KOPT-K1 (cell line): Measurements from ENCODE around the gene FBXO10.

Experiments
- H3K27ac ChIP-seq: fragments of 200-600 bp; sonication (generic); 2 replicates; pipeline ENCODE4 v1.5.1; 2016; ENCODE audit warnings: antibody characterized with exemption, mild to moderate bottlenecking, low read depth, low read length; ENCODE audit not compliant: poor library complexity, severe bottlenecking
- H3K36me3 ChIP-seq: fragments of 200-600 bp; sonication (generic); 2 replicates; pipeline ENCODE4 v1.5.1; 2017; ENCODE audit warnings: antibody characterized with exemption, mild to moderate bottlenecking, low read length, moderate library complexity; ENCODE audit not compliant: insufficient read depth
- H3K9me3 ChIP-seq: fragments of 200-600 bp; sonication (generic); 2 replicates; pipeline ENCODE4 v1.5.1; 2017; ENCODE audit warnings: antibody characterized with exemption, low read length, mild to moderate bottlenecking; ENCODE audit not compliant: insufficient read depth, poor library complexity, severe bottlenecking

Gene FBXO10

DNA sequence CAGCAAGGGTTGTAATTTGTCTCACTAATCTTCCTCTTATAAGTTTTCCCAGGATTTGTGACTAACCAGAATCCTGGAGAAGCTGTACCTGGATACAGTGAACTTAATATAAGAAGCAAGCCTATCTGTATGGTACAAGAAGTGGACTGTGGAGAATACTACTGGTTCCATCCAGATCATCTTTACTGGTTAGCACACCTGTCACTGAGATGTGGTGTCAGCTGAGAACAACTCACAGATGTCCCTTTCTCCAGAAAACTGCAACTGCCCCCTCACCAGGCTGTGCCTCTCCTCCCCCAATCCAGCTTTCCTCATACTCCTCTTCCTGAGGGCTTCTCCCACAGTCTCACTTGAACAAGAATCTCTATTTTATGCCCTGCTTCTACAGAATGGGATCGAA, 4.9 kb downstream of the FBXO10 start:
- no peaks in the 10 kb centered on the region for H3K9me3 ChIP-seq
- no peak overlapping the region for H3K27ac ChIP-seq
- peaks cover 49% of the 10 kb centered on the region for H3K36me3 ChIP-seq

DNA sequence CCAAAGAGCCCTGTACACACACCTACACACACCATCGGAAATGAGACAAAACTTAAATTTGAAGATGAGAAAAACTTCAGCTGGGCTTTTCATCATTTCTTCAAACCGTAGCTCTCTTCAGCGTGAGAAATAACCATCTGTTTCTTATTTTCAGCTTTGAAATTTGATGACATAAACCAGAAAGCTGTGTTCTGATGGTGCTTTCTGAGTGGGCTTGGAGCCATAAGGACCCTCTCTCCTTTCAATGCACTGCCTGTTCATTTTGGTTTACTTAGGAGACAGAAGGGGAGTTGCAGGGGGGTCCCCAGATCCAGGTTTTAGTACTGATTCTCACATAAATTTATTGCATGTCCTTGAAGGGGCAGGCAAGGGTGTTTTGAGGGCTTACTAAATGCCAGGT, 9.5 kb downstream of the FBXO10 start:
- Histone ChIP-seq H3K27ac (no peak overlapping the region), H3K36me3 (peaks cover 44% of the 10 kb centered on the region)

DNA sequence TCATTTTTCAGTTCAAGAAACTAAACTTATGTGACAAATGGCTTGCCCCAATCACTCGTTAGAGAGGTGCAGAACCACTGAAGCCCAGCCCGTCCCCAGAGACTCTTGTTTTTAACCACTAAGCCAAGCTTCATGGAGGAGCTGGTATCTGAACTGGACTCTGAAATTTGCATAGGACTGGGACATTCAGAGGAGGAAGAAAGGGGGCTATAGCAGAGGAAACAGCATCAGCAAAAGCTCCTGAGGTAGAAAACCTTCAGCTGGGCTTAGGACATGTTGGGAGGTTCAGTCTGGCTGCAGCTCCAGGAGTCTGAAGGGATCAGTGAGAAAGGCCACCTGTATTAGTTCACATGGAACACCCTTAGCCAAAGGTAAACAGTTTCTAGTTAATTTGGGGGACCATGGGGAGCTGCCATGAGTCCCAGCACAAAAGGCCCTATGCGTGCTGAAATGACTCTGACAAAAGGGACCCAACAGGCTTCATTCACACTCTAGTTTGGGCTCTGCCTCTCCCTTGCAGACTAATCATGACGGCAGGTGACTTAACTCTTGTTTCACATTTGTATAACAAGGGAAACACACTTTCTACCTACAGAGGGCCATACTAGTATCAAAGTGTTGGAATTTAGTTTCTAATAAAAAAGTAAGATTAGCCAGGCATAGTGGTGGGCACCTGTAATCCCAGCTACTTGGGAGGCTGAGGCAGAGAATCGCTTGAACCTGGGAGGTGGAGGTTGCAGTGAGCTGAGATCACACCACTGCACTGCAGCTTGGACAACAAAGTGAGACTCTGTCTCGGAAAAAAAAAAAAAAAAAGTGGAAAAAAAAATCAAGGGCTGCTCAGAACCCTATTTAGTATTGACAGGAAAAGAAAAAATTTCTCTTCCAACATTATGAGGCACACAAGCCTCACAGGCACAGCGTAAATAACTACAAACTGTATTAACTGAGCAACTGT, 10.2 kb downstream of the FBXO10 start:
- H3K27ac ChIP-seq = no peak overlapping the region
- peaks cover 44% of the 10 kb centered on the region for H3K36me3 ChIP-seq
- H3K9me3 ChIP-seq = peaks cover 28% of the 10 kb centered on the region

More for the DNA sequence above, 9.5 kb downstream of the FBXO10 start:
- H3K9me3 ChIP-seq = peaks cover 28% of the 10 kb centered on the region

DNA sequence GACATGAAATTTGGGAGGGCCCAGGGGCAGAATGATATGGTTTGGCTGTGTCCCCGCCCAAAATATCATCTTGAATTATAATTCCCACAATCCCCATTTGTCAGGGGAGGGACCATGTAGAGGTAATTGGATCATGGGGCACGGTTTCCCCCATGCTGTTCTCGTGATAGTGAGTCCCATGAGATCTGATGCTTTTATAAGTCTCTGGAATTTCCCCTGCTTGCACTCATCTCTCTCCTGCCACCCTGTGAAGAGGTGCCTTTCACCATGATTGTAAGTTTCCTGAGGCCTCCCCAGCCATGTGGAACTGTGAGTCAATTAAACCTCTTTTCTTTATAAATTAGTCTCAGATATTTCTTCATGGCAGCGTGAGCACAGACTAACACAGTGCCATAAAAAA, 11.3 kb downstream of the FBXO10 start:
- Histone ChIP-seq H3K9me3 (peaks cover 28% of the 10 kb centered on the region), H3K27ac (no peak overlapping the region), H3K36me3 (peaks cover 44% of the 10 kb centered on the region)

DNA sequence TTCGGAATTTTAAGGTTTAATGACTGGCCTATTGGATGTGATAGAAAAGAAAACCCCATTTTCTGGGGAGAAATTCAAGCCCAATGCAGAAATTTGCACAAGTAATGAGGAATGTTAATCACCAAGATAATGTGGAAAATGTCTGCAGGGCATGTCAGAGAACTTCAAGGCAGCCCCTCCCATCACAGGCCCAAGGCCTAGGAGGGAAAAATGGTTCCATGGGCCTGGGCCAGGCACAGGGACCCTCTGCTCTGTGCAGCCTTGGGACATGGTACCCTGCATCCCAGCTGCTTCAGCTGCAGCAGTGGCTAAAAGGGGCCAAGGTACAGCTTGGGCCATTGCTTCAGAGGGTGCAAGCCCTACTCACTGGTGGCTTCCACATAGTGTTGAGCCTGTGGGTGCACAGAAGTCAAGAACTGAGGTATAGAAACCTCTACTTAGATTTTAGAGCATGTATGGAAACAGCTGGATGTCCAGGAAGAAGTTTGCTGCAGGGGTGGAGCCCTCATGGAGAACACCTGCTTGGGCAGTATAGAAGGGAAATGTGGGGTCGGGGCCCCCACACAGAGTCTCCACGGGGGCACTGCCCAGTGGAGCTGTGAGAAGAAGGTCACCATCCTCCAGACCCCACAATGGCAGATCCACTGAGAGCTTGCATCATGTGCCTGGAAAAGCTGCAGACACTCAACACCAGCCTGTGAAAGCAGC, 12.2 kb downstream of the FBXO10 start:
- no peak overlapping the region for H3K27ac ChIP-seq
- H3K9me3 ChIP-seq = peaks cover 28% of the 10 kb centered on the region
- peaks cover 44% of the 10 kb centered on the region for H3K36me3 ChIP-seq

DNA sequence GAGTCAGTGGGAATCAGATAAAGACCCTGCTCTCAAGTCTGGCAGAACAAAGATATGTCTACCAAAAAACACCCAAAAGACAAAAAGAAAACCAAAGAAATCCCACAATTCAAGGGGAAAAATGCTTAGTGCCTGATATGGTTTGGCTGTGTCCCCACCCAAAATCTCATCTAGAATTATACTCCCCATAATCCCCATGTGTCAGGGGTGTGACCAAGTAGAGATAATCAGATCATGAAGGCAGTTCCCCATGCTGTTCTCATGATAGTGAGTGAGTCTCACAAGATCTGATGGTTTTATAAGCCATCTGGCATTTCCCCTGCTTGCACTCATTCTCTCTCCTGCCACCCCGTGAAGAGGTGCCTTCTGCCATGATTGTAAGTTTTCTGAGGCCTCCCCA, 13.4 kb downstream of the FBXO10 start:
- peaks cover 34% of the 10 kb centered on the region; the same call in 1 of the 2 replicates for H3K36me3 ChIP-seq
- H3K9me3 ChIP-seq = peaks cover 28% of the 10 kb centered on the region
- no peak overlapping the region for H3K27ac ChIP-seq

DNA sequence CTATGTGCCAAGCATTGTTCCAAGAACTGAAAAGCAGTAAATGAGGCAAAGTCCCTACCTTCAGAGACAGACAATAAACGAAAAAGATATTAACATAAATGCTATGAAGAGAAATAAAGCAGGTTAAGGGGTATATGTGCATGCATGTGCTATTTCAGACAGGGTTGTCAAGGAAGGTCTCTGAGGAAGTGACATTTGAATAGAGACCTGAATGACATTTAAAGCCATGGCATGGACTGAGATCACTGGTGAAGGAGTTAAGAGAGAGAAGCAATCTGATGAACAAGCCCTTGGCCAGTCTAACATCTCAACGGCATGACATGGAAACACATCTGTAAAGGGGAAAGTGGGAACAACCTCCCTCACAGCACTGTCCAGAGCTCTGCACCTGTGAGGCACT, 14.5 kb downstream of the FBXO10 start:
- H3K9me3 ChIP-seq = peaks cover 28% of the 10 kb centered on the region
- no peak overlapping the region for H3K27ac ChIP-seq
- peaks cover 29% of the 10 kb centered on the region; the same call in 1 of the 2 replicates for H3K36me3 ChIP-seq

DNA sequence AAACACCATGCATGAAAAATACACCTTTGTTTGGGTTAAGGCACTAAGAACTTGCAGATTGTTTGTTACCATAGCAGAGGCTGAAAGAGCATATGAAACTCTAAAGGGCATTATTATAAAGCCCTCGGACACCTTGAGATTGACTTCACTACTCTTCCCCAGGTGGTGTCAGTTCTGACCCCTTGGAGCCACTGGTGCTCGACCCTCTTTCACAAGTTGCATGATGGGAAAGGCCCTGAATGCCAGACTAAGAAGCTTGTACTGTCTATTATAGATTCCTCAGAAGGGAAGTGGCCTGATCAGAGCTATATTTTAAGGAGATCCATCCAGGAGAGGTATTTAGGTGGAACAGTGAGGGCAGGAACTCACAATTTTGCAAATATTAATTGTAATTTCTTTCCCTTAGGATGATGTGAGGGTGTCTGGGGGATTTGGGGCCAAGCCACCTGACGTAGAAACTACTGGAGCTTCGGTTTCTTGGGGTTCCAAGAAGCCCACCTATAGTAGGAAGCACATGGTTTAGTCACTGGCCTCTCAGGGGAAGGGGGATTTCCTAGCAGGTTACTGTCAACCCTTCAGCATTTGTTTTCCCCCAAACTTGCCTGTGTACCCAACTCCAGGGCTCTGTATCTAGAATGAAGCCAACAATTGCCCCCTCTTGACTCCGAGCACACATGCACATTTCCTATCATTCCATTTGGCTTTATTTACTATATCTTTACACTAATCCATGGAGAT, 16.2 kb downstream of the FBXO10 start:
- Histone ChIP-seq H3K36me3 (peaks cover 19% of the 10 kb centered on the region; the same call in 1 of the 2 replicates), H3K9me3 (peaks cover 18% of the 10 kb centered on the region), H3K27ac (no peak overlapping the region)

DNA sequence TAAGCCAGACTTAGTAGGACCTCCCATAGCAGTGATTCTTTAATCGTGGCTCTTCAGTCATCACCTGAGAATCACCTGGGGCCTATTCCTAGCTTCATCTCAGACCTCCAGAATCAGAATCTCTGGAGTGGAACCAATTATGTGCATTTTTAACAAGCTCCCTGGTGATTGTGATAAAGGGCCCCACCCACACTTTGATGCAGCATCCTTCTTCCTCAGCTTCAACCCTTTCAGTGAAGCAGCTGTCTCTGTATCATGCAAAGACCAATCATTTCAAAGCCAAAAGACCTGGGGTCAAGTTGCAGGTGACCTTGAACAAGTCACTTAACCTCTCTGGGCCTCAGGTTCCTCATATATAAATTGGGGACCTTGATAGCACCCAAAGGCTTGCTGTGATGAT, 17.1 kb downstream of the FBXO10 start:
- H3K9me3 ChIP-seq = peaks cover 9% of the 10 kb centered on the region
- H3K36me3 ChIP-seq = peaks cover 10% of the 10 kb centered on the region; the same call in 1 of the 2 replicates
- no peak overlapping the region for H3K27ac ChIP-seq

DNA sequence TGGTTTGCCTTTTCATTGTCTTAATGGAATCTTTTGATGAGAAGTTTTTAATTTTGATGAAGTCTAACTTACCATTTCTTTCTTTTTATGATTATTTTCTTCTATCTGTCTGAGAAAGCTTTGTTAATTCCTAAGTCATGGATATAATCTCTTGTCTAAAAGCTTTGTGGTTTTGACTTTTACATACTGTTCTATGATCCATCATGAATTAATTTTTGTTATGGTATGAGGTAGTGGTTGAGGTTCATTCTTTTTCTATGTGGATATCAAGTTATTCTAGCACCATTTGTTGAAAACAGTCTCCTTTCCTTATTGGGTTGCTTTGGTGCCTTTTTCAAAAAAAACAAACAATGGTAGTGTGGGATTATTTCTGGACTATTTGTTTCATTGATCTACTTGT, 20.4 kb downstream of the FBXO10 start:
- H3K27ac ChIP-seq = no peak overlapping the region
- H3K9me3 ChIP-seq = no peaks in the 10 kb centered on the region
- H3K36me3 ChIP-seq = peaks cover 5% of the 10 kb centered on the region; the same call in 1 of the 2 replicates

DNA sequence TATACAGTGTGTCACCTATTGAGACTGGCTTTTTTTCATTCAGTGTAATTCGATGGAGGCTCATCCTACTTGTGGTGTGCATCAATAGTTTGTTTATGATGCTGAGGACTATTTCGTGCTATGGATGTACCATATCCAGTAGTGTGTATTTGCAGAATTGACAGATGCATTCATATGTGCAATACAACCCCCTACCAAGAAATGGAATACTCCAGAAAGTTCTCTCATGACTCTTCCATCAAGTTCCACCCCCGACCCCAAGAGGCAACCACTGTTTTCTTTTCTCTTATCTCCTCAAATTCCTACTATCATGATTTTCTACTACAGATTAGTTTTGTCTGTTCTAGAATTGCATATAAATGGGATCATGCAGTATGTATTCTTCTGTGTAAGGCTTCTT, 21.9 kb downstream of the FBXO10 start:
- Histone ChIP-seq H3K27ac (no peak overlapping the region), H3K36me3 (peaks cover 2% of the 10 kb centered on the region; the same call in 1 of the 2 replicates), H3K9me3 (no peaks in the 10 kb centered on the region)

DNA sequence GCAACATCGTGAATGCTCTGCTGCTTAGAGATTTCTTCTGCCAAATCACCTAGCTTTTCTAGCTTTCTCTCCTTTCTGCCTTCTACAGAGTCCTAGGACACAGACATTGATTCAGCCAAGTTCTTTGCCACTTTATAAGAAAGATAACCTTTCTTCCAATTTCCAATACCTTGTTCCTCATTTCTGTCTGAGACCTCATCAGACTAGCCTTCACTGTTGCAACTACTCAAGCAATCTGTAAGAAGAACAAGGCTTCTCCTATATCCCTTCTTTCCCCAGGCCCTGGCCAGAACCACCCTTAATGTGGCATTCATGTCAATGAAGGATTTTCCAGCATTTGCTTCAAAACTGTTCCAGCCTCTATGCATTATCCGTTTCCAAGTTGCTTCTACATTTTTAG, 24.3 kb downstream of the FBXO10 start:
- Histone ChIP-seq H3K27ac (no peak overlapping the region), H3K9me3 (no peaks in the 10 kb centered on the region), H3K36me3 (no peaks in the 10 kb centered on the region)

DNA sequence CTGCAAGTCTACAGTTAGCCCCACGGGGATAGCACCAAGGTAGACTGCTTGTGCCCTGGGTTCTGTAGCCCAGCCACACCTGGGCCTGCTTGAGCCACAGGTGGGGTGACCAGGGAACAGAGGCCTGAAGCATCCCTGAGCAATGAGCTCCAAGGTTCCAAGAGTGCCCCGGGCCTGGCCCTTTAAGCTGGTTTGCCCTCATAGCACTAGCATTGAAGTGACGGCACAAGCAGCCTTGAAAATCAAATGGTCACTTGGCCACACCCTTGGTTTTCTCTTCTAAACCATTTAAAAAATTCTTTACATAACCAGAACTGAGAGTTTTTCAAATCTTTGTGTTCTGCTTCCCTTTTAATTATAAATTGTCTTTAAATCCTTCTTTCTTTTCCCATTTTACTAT, 24.7 kb downstream of the FBXO10 start:
- Histone ChIP-seq H3K36me3 (no peaks in the 10 kb centered on the region), H3K27ac (no peak overlapping the region), H3K9me3 (no peaks in the 10 kb centered on the region)

DNA sequence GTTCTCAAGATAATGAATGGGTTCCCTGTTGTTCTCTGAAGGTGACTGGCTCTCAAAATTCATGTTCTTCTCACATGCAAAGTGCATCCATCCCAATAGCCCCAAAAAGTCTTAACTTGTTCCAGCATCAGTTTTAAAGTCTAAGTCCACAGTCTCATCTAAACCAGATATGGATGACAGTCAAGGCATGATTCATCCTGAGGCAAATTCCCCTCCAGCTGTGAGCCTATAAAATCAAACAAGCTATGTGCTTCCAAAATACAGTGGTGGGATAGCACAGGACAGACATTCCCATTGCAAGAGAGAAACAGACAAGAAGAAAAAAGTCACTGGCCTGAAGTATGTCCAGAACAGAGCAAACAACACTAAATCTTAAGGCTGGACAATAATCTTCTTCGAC, 25.4 kb downstream of the FBXO10 start:
- Histone ChIP-seq H3K9me3 (no peaks in the 10 kb centered on the region), H3K27ac (no peak overlapping the region), H3K36me3 (no peaks in the 10 kb centered on the region)

DNA sequence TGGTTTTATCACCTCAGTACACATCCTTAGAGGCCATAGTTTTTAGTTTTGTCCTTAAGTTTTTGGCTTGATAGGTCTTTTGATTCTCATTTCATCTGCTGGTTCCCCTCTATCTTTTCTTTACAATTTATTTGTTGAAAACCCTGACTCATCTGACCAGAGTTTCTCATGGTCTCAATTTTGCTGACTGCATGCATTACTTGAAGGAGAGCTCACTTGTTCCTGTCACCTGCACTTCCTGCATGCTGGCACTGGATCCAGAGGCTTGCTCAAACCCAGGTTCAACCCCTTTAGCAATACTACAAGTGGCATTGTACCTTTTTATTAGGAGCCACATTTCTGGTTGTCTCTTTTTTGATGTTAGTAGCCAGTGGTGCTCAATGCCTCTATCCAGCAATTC, 26.7 kb downstream of the FBXO10 start:
- Histone ChIP-seq H3K36me3 (no peaks in the 10 kb centered on the region), H3K9me3 (no peaks in the 10 kb centered on the region), H3K27ac (no peak overlapping the region)
